Mesothelial cell of epicardium (in vitro differentiated cells): ENCODE results near the gene UXS1. TPM values are rescaled to one million over a fixed set of nuclear protein-coding genes. Genes with fewer than 3 reads are reported as not detected.
A peak's percentile ranks its signal among the peaks of the same experiment; 100 is the strongest.

Experiments used
- DNase-seq, 2 experiments: peaks; one replicate each; pipeline ENCODE4 v3.0.0; 2021; ENCODE audit warnings: low spot score in 2 of 2; ENCODE audit not compliant: unreplicated experiment in 2 of 2
- H3K27ac Mint-ChIP-seq: 2 replicates; pipeline ENCODE4 v1.8.0; 2021; ENCODE audit warnings: mixed read lengths
- H3K27me3 Mint-ChIP-seq: 2 replicates; pipeline ENCODE4 v1.8.0; 2021; ENCODE audit warnings: low read depth, mixed read lengths
- H3K36me3 Mint-ChIP-seq: 2 replicates; pipeline ENCODE4 v1.8.0; 2021; ENCODE audit warnings: mixed read lengths
- H3K4me1 Mint-ChIP-seq: 2 replicates; pipeline ENCODE4 v1.8.0; 2021; ENCODE audit warnings: mixed read lengths
- H3K4me3 Mint-ChIP-seq: 2 replicates; pipeline ENCODE4 v1.8.0; 2021; ENCODE audit warnings: mild to moderate bottlenecking, moderate library complexity, mixed read lengths
- H3K9me3 Mint-ChIP-seq: 2 replicates; pipeline ENCODE4 v1.8.0; 2021; ENCODE audit warnings: mixed read lengths
- CTCF ChIP-seq: fragments of 200-600 bp; sonication (generic); IDR thresholded peaks from one replicate; pipeline ENCODE4 v1.5.0; 2021; ENCODE audit warnings: antibody characterized with exemption; ENCODE audit not compliant: unreplicated experiment
- total RNA-seq: library from RNA; stranded (reverse); gene quantifications from 3 replicates; pipeline ENCODE4 v1.2.1, GENCODE V29; 2021

The UXS1 gene
- total RNA-seq, 1 donor from 2014 or later: 52.8 TPM

GRCh38 chr2:106174056-106174455 is 20.0 kb downstream of the UXS1 start:
- no peak for DNase-seq
- H3K27me3 Mint-ChIP-seq: no peaks in the 10 kb centered on the region
- no peak overlapping the region for H3K27ac Mint-ChIP-seq
- peaks cover 5% of the 10 kb centered on the region for H3K4me1 Mint-ChIP-seq
- H3K36me3 Mint-ChIP-seq: peaks cover 4% of the 10 kb centered on the region
- H3K9me3 Mint-ChIP-seq: no peaks in the 10 kb centered on the region
- no peak for TF ChIP-seq CTCF
- H3K4me3 Mint-ChIP-seq: no peak overlapping the region

- H3K4me1 Mint-ChIP-seq: peaks cover 5% of the 10 kb centered on the region
- no peak for DNase-seq
- no peaks in the 10 kb centered on the region for H3K27me3 Mint-ChIP-seq
- H3K9me3 Mint-ChIP-seq: no peaks in the 10 kb centered on the region
- H3K4me3 Mint-ChIP-seq: no peak overlapping the region
- H3K27ac Mint-ChIP-seq: no peak overlapping the region
- H3K36me3 Mint-ChIP-seq: no peaks in the 10 kb centered on the region
- TF ChIP-seq CTCF: no peak
Measured at GRCh38 chr2:106172649-106173048, 21.5 kb downstream of the UXS1 start.

GRCh38 chr2:106168657-106169056 is 25.4 kb downstream of the UXS1 start:
- no peak for TF ChIP-seq CTCF

GRCh38 chr2:106167067-106167466 is 27.0 kb downstream of the UXS1 start:
- Mint-ChIP-seq H3K9me3 (no peaks in the 10 kb centered on the region), H3K27ac (no peak overlapping the region), H3K27me3 (no peaks in the 10 kb centered on the region), H3K4me1 (peaks cover 43% of the 10 kb centered on the region), H3K36me3 (peaks cover 8% of the 10 kb centered on the region), H3K4me3 (no peak overlapping the region)
- DNase-seq: no peak
- TF ChIP-seq CTCF: no peak

More at GRCh38 chr2:106168657-106169056, 25.4 kb downstream of the UXS1 start:
- Mint-ChIP-seq H3K4me1 (peaks cover 29% of the 10 kb centered on the region), H3K27me3 (no peaks in the 10 kb centered on the region), H3K9me3 (no peaks in the 10 kb centered on the region), H3K27ac (no peak overlapping the region), H3K36me3 (no peaks in the 10 kb centered on the region), H3K4me3 (no peak overlapping the region)
- no peak for DNase-seq

GRCh38 chr2:106165561-106165960 is 28.5 kb downstream of the UXS1 start:
- H3K27me3 Mint-ChIP-seq: no peaks in the 10 kb centered on the region
- no peak for TF ChIP-seq CTCF
- no peak for DNase-seq
- peaks cover 58% of the 10 kb centered on the region for H3K4me1 Mint-ChIP-seq
- peak overlapping the region; percentile 9 for H3K27ac Mint-ChIP-seq
- no peaks in the 10 kb centered on the region for H3K9me3 Mint-ChIP-seq
- no peak overlapping the region for H3K4me3 Mint-ChIP-seq
- H3K36me3 Mint-ChIP-seq: peaks cover 8% of the 10 kb centered on the region

- peaks cover 58% of the 10 kb centered on the region for H3K4me1 Mint-ChIP-seq
- no peaks in the 10 kb centered on the region for H3K9me3 Mint-ChIP-seq
- peak overlapping the region; percentile 59 for H3K27ac Mint-ChIP-seq
- DNase-seq: no peak
- no peaks in the 10 kb centered on the region for H3K27me3 Mint-ChIP-seq
- no peak overlapping the region for H3K4me3 Mint-ChIP-seq
- H3K36me3 Mint-ChIP-seq: peaks cover 8% of the 10 kb centered on the region
- TF ChIP-seq CTCF: no peak
Measured at GRCh38 chr2:106165029-106165428, 29.1 kb downstream of the UXS1 start.
